ENCODE results near the gene ELANE.

ELANE gene

DNA sequence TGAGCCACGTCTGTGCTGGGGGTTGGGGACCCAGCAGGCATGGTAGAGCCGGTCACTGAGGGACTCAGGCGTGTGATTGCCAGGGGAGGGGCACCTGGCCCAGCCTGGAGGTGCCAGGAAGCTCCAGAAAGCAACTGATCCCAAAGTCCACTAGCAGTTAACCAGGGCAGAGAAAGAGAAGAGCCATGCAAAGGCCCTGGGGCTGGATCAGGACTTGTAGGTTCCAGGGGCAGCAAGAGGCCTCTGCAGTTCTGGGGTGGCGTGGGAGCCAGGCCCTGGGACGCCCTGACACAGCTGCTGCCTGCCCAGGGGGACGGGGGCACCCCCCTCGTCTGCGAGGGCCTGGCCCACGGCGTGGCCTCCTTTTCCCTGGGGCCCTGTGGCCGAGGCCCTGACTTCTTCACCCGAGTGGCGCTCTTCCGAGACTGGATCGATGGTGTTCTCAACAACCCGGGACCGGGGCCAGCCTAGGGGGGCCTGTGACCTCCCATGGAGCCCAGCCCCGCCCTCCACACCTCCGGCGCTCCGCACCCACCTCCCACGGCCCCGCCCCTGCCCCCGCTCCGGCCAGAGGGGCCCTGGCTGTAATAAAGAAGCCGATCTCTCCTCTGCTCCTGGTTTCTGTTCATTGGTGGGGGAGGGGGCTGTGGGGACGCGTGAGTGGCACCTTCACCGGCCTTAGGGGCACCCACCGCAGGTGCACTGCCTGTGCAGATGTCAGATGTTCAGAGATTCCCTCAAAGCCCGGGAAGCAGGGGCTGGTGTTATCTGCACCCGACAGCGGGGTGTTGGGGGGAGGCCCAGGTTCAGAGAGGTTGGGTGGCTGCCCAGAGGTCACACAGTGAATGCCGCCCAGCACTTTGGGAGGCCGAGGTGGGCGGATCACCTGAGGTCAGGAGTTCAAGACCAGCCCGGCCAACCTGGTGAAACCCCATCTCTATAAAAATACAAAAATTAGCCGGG, 20.4 kb upstream of the ELANE start:
- H3K14ac ChIP-seq (ENCODE audit: low read length in 2 of 2) = peak overlapping the region in 1 of 2 experiments; percentile 20
- H2BK120ac ChIP-seq (ENCODE audit: low read depth, low read length) = no peak overlapping the region
- H3K23ac ChIP-seq (ENCODE audit: low read length in 2 of 2) = no peak overlapping the region
- H3K9ac ChIP-seq (ENCODE audit: low read length) = no peak overlapping the region
- H3K27me3 ChIP-seq (ENCODE audit: control insufficient read depth in 1 of 2, insufficient read depth in 1 of 2, low read length in 2 of 2) = peaks cover 0 to 30% of the 10 kb centered on the region in 2 experiments
- DNase-seq = no peak
- no peak overlapping the region for H3K4me2 ChIP-seq (ENCODE audit: low read length, poor library complexity, severe bottlenecking)
- H3K9me3 ChIP-seq (ENCODE audit: control insufficient read depth, low read length) = no peaks in the 10 kb centered on the region
- peaks cover 5% of the 10 kb centered on the region for H3K4me1 ChIP-seq (ENCODE audit: control insufficient read depth, insufficient read depth, low read depth, low read length)
- no peaks in the 10 kb centered on the region for H3K79me1 ChIP-seq (replicated peaks; ENCODE audit: low read length, poor library complexity, severe bottlenecking)
- no peak overlapping the region for H3K4ac ChIP-seq (ENCODE audit: low read depth in 1 of 2, low read length in 2 of 2)
- no peak overlapping the region for H2BK5ac ChIP-seq (ENCODE audit: low read depth, low read length, poor library complexity, severe bottlenecking)
- H2BK12ac ChIP-seq (ENCODE audit: low read length in 2 of 2) = no peak overlapping the region
- no peaks in the 10 kb centered on the region for H3K36me3 ChIP-seq (ENCODE audit: control insufficient read depth in 1 of 2, insufficient read depth in 2 of 2, low read depth in 1 of 2, low read length in 2 of 2)
- H3K27ac ChIP-seq (ENCODE audit: low read length, poor library complexity, severe bottlenecking) = no peak overlapping the region
- no peak overlapping the region for H3K18ac ChIP-seq (ENCODE audit: low read depth in 1 of 2, low read length in 2 of 2)
- no peak overlapping the region for H2AFZ ChIP-seq (ENCODE audit: low read depth, low read length)
- H3K4me3 ChIP-seq (ENCODE audit: insufficient read depth in 1 of 2, low read depth in 1 of 2, low read length in 2 of 2) = no peak overlapping the region
- peak overlapping the region; percentile 69 for H2BK15ac ChIP-seq (ENCODE audit: low read depth, poor library complexity, severe bottlenecking)
- no peak overlapping the region for H2AK5ac ChIP-seq (ENCODE audit: low read length, severe bottlenecking)
- no peak overlapping the region for H4K91ac ChIP-seq (ENCODE audit: low read length)
- WGBS = 71% methylated on average over 33 of the region's 38 CpGs
- no peak overlapping the region for H4K8ac ChIP-seq (ENCODE audit: low read length)

DNA sequence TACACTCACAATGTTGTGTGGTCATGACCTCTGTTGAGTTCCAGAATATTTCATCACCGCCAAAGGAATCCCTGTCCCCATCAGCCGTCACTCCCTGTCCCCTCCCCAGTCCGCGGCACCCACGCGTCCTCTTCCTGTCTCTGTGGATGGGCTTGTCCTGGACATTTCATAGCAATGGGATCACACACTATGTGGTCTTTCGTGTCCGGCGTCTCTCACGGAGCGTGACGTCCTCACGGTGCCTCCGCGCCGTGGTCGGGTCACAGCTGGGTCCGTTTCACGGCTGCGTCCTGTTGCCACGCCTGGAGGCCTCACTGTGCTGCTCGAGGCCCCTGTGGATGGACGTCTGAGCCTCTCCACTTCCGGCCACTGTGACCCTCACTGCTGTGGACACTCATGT, 17.9 kb upstream of the ELANE start:
- peaks cover 5% of the 10 kb centered on the region for H3K4me1 ChIP-seq (ENCODE audit: control insufficient read depth, insufficient read depth, low read depth, low read length)
- no peak overlapping the region for H2BK120ac ChIP-seq (ENCODE audit: low read depth, low read length)
- H3K27me3 ChIP-seq (ENCODE audit: control insufficient read depth in 1 of 2, insufficient read depth in 1 of 2, low read length in 2 of 2) = peaks cover 0 to 39% of the 10 kb centered on the region in 2 experiments
- H3K4me3 ChIP-seq (ENCODE audit: insufficient read depth in 1 of 2, low read depth in 1 of 2, low read length in 2 of 2) = no peak overlapping the region
- H3K79me1 ChIP-seq (replicated peaks; ENCODE audit: low read length, poor library complexity, severe bottlenecking) = no peaks in the 10 kb centered on the region
- no peak overlapping the region for H3K18ac ChIP-seq (ENCODE audit: low read depth in 1 of 2, low read length in 2 of 2)
- no peak overlapping the region for H3K23ac ChIP-seq (ENCODE audit: low read length in 2 of 2)
- H3K9ac ChIP-seq (ENCODE audit: low read length) = no peak overlapping the region
- no peak overlapping the region for H4K91ac ChIP-seq (ENCODE audit: low read length)
- H3K9me3 ChIP-seq (ENCODE audit: control insufficient read depth, low read length) = no peaks in the 10 kb centered on the region
- H2BK5ac ChIP-seq (ENCODE audit: low read depth, low read length, poor library complexity, severe bottlenecking) = no peak overlapping the region
- H3K27ac ChIP-seq (ENCODE audit: low read length, poor library complexity, severe bottlenecking) = no peak overlapping the region
- DNase-seq = no peak
- no peak overlapping the region for H2AK5ac ChIP-seq (ENCODE audit: low read length, severe bottlenecking)
- H4K8ac ChIP-seq (ENCODE audit: low read length) = no peak overlapping the region
- H2AFZ ChIP-seq (ENCODE audit: low read depth, low read length) = no peak overlapping the region
- H2BK15ac ChIP-seq (ENCODE audit: low read depth, poor library complexity, severe bottlenecking) = no peak overlapping the region
- H3K4me2 ChIP-seq (ENCODE audit: low read length, poor library complexity, severe bottlenecking) = no peak overlapping the region
- no peak overlapping the region for H3K14ac ChIP-seq (ENCODE audit: low read length in 2 of 2)
- WGBS = 86% methylated on average over 23 of the region's 24 CpGs
- H2BK12ac ChIP-seq (ENCODE audit: low read length in 2 of 2) = no peak overlapping the region
- H3K36me3 ChIP-seq (ENCODE audit: control insufficient read depth in 1 of 2, insufficient read depth in 2 of 2, low read depth in 1 of 2, low read length in 2 of 2) = no peaks in the 10 kb centered on the region
- H3K4ac ChIP-seq (ENCODE audit: low read depth in 1 of 2, low read length in 2 of 2) = no peak overlapping the region

DNA sequence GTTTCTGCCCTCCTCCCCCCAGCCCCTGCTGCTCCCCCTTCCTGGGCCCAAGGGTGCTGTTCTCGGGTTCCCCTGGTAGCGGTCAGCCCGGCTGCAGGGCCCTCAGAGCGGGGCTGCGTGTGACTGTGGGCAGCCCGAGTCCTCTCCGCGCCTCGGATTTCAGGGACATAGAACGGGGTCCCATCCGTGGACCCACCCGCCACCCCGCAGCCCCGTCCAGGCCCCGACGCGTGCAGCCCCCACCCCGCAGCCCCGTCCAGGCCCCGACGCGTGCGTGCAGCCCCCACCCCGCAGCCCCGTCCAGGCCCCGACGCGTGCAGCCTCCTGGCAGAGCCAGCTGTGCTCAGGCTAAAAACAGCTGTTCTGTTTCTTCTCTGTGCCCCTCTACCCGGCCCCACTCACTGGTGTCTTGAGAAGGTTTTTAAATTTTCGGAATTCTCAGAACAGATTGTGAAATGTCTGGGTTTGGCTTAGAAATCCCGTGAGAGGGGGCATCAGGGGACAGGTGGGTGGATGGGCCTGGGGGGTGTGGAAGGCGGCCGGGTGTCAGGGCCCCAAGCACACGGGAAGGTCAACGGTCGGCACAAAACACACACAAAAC, 16.8 kb upstream of the ELANE start:
- H3K36me3 ChIP-seq (ENCODE audit: control insufficient read depth in 1 of 2, insufficient read depth in 2 of 2, low read depth in 1 of 2, low read length in 2 of 2) = no peaks in the 10 kb centered on the region
- peak overlapping the region; percentile 25 for H2BK5ac ChIP-seq (ENCODE audit: low read depth, low read length, poor library complexity, severe bottlenecking)
- no peak overlapping the region for H3K9ac ChIP-seq (ENCODE audit: low read length)
- H3K4me1 ChIP-seq (ENCODE audit: control insufficient read depth, insufficient read depth, low read depth, low read length) = peaks cover 4% of the 10 kb centered on the region
- no peaks in the 10 kb centered on the region for H3K79me1 ChIP-seq (replicated peaks; ENCODE audit: low read length, poor library complexity, severe bottlenecking)
- H3K14ac ChIP-seq (ENCODE audit: low read length in 2 of 2) = no peak overlapping the region
- H3K4me2 ChIP-seq (ENCODE audit: low read length, poor library complexity, severe bottlenecking) = no peak overlapping the region
- no peak overlapping the region for H2AK5ac ChIP-seq (ENCODE audit: low read length, severe bottlenecking)
- no peak overlapping the region for H4K91ac ChIP-seq (ENCODE audit: low read length)
- H2BK120ac ChIP-seq (ENCODE audit: low read depth, low read length) = no peak overlapping the region
- H2BK12ac ChIP-seq (ENCODE audit: low read length in 2 of 2) = no peak overlapping the region
- no peak overlapping the region for H2AFZ ChIP-seq (ENCODE audit: low read depth, low read length)
- H3K23ac ChIP-seq (ENCODE audit: low read length in 2 of 2) = no peak overlapping the region
- H3K27me3 ChIP-seq (ENCODE audit: control insufficient read depth in 1 of 2, insufficient read depth in 1 of 2, low read length in 2 of 2) = peaks cover 0 to 40% of the 10 kb centered on the region in 2 experiments
- no peak overlapping the region for H2BK15ac ChIP-seq (ENCODE audit: low read depth, poor library complexity, severe bottlenecking)
- no peak overlapping the region for H3K4me3 ChIP-seq (ENCODE audit: insufficient read depth in 1 of 2, low read depth in 1 of 2, low read length in 2 of 2)
- no peak overlapping the region for H4K8ac ChIP-seq (ENCODE audit: low read length)
- WGBS = 87% methylated on average over 28 of the region's 36 CpGs
- no peak overlapping the region for H3K18ac ChIP-seq (ENCODE audit: low read depth in 1 of 2, low read length in 2 of 2)
- no peak overlapping the region for H3K27ac ChIP-seq (ENCODE audit: low read length, poor library complexity, severe bottlenecking)
- H3K9me3 ChIP-seq (ENCODE audit: control insufficient read depth, low read length) = no peaks in the 10 kb centered on the region
- H3K4ac ChIP-seq (ENCODE audit: low read depth in 1 of 2, low read length in 2 of 2) = no peak overlapping the region
- DNase-seq = no peak

DNA sequence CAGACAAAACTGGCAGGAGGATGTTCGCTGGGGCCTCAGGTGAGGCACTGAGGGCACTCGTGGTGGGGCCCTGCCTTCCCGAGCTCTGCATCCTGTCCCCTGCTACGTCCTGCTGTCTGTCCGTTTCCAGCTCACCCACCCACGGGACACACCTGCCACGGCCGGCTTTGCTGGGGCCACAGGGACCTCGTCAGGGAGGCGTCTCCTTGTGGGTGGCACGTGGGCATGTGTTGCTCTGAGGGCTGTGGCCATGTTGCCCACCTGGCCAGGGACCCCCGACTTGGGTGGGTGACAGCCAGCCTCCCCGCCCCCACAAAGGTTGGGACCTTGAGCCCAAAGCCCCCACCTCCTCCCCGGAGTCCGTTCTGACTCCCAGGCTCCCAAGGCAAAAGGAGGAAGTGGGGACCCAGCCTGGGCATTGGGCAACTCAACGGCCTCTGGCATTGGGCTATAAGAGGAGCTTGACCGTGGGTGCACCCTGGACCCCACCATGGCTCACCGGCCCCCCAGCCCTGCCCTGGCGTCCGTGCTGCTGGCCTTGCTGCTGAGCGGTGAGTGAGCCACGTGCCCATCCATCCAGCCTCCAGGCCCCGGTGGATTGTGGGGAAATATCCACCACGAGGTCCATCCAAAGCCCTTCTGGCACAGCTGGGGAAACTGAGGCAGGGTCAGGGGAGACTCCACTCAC, 11.4 kb upstream of the ELANE start, which contains the start of gene PRTN3:
PRTN3 (plus strand) TSS at position 481 of the 688 bp plus-strand sequence; CDS start at position 491, 10 bp downstream.
- H3K27ac ChIP-seq (ENCODE audit: low read length, poor library complexity, severe bottlenecking) = no peak within 1 kb of the TSS
- no peak within 1 kb of the TSS for H2BK5ac ChIP-seq (ENCODE audit: low read depth, low read length, poor library complexity, severe bottlenecking)
- H2AK5ac ChIP-seq (ENCODE audit: low read length, severe bottlenecking) = no peak within 1 kb of the TSS
- WGBS = 83% methylated on average over 24 of the region's 24 CpGs
- H3K9ac ChIP-seq (ENCODE audit: low read length) = no peak within 1 kb of the TSS
- H3K27me3 ChIP-seq (ENCODE audit: control insufficient read depth in 1 of 2, insufficient read depth in 1 of 2, low read length in 2 of 2) = peaks cover 21 to 64% of the 10 kb centered on the region in 2 experiments
- no peak within 1 kb of the TSS for H3K4me2 ChIP-seq (ENCODE audit: low read length, poor library complexity, severe bottlenecking)
- no peak within 1 kb of the TSS for H3K4ac ChIP-seq (ENCODE audit: low read depth in 1 of 2, low read length in 2 of 2)
- no peak within 1 kb of the TSS for H2BK120ac ChIP-seq (ENCODE audit: low read depth, low read length)
- H3K9me3 ChIP-seq (ENCODE audit: control insufficient read depth, low read length) = no peaks in the 10 kb centered on the region
- no peak within 1 kb of the TSS for H2BK15ac ChIP-seq (ENCODE audit: low read depth, poor library complexity, severe bottlenecking)
- no peak within 1 kb of the TSS for H3K14ac ChIP-seq (ENCODE audit: low read length in 2 of 2)
- H3K4me1 ChIP-seq (ENCODE audit: control insufficient read depth, insufficient read depth, low read depth, low read length) = peaks cover 12% of the 10 kb centered on the region
- H2AFZ ChIP-seq (ENCODE audit: low read depth, low read length) = no peak within 1 kb of the TSS
- H4K91ac ChIP-seq (ENCODE audit: low read length) = no peak within 1 kb of the TSS
- H3K4me3 ChIP-seq (ENCODE audit: insufficient read depth in 1 of 2, low read depth in 1 of 2, low read length in 2 of 2) = no peak within 1 kb of the TSS
- no peak within 1 kb of the TSS for H4K8ac ChIP-seq (ENCODE audit: low read length)
- no peak for DNase-seq
- no peak within 1 kb of the TSS for H3K18ac ChIP-seq (ENCODE audit: low read depth in 1 of 2, low read length in 2 of 2)
- H3K79me1 ChIP-seq (replicated peaks; ENCODE audit: low read length, poor library complexity, severe bottlenecking) = no peaks in the 10 kb centered on the region
- H2BK12ac ChIP-seq (ENCODE audit: low read length in 2 of 2) = no peak within 1 kb of the TSS
- peaks cover 0 to 6% of the 10 kb centered on the region in 2 experiments for H3K36me3 ChIP-seq (ENCODE audit: control insufficient read depth in 1 of 2, insufficient read depth in 2 of 2, low read depth in 1 of 2, low read length in 2 of 2)
- no peak within 1 kb of the TSS for H3K23ac ChIP-seq (ENCODE audit: low read length in 2 of 2)

Measured in mesenchymal stem cell (in vitro differentiated cells and primary cell).